Measurements from ENCODE around the gene CPT1B.

DNA sequence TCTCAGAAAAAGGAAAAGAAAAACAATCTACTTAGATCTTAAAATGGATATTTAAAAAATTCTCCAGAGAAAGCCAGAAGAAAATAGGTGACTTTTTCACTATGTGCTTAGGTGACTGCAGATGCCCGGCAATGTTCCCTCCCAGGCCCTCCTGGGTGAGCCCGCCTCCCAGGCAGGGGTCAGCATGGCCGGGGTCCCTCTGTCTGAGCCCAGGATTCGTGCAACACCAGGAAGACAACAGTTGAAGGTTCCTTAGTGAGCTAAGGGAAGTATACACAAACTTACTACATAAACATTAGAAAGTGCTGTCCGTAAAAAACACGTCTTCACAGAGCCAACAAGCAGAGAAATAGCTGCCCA lies 33.9 kb upstream of the CPT1B start:
- TF ChIP-seq, protein P1, sequence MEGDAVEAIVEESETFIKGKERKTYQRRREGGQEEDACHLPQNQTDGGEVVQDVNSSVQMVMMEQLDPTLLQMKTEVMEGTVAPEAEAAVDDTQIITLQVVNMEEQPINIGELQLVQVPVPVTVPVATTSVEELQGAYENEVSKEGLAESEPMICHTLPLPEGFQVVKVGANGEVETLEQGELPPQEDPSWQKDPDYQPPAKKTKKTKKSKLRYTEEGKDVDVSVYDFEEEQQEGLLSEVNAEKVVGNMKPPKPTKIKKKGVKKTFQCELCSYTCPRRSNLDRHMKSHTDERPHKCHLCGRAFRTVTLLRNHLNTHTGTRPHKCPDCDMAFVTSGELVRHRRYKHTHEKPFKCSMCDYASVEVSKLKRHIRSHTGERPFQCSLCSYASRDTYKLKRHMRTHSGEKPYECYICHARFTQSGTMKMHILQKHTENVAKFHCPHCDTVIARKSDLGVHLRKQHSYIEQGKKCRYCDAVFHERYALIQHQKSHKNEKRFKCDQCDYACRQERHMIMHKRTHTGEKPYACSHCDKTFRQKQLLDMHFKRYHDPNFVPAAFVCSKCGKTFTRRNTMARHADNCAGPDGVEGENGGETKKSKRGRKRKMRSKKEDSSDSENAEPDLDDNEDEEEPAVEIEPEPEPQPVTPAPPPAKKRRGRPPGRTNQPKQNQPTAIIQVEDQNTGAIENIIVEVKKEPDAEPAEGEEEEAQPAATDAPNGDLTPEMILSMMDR (conservative IDR thresholded peaks at IDR 0.05; ENCODE audit: low read depth, low read length): no peak
- TF ChIP-seq EZH2 (IDR thresholded peaks at IDR 0.05; ENCODE audit: borderline replicate concordance, low read depth, low read length, poor library complexity, severe bottlenecking): no peak
